Stimulated activated CD8-positive, alpha-beta memory T cell treated with anti-CD3 and anti-CD28 coated beads, Interleukin-12 subunit alpha, Interleukin-12 subunit beta, amount 100 ng/mL, for 24 hours (primary cell): ENCODE measurements around the gene CACNA1D.
"Not testable (repeated sequence)": the region's sequence is repeated elsewhere in the genome, so short reads cannot be mapped to it uniquely, and the experiment has no call there.

Experiments used
- DNase-seq: peaks from one replicate; pipeline ENCODE4 v3.0.0-alpha.2; 2020; ENCODE audit errors: extremely low read depth

CACNA1D gene

GRCh38 chr3:53614307-53614706 lies 119.9 kb downstream of the CACNA1D start:
- no peak for DNase-seq

GRCh38 chr3:53616321-53616720 lies 121.9 kb downstream of the CACNA1D start:
- no peak for DNase-seq

GRCh38 chr3:53616971-53617892 lies 122.8 kb downstream of the CACNA1D start:
- DNase-seq: no peak

- no peak for DNase-seq
Measured at GRCh38 chr3:53617893-53618523, 123.6 kb downstream of the CACNA1D start.

- DNase-seq: no peak
Measured at GRCh38 chr3:53618524-53618906, 124.1 kb downstream of the CACNA1D start.

- DNase-seq: no peak
Measured at GRCh38 chr3:53618936-53619335, 124.5 kb downstream of the CACNA1D start.

GRCh38 chr3:53624061-53624857 lies 129.8 kb downstream of the CACNA1D start:
- DNase-seq: no peak

GRCh38 chr3:53626876-53627275 lies 132.5 kb downstream of the CACNA1D start:
- DNase-seq: no peak

- DNase-seq: no peak
Measured at GRCh38 chr3:53628536-53629401, 134.4 kb downstream of the CACNA1D start.

- DNase-seq: no peak
Measured at GRCh38 chr3:53629402-53629723, 135.0 kb downstream of the CACNA1D start.

GRCh38 chr3:53630547-53630946 lies 136.1 kb downstream of the CACNA1D start:
- no peak for DNase-seq

GRCh38 chr3:53633197-53633787 lies 138.9 kb downstream of the CACNA1D start:
- no peak for DNase-seq

- DNase-seq: no peak
Measured at GRCh38 chr3:53635041-53635440, 140.6 kb downstream of the CACNA1D start.

- not testable (repeated sequence) for DNase-seq
Measured at GRCh38 chr3:53638806-53639205, 144.4 kb downstream of the CACNA1D start.

GRCh38 chr3:53641397-53641796 lies 147.0 kb downstream of the CACNA1D start:
- DNase-seq: no peak

GRCh38 chr3:53642211-53642610 lies 147.8 kb downstream of the CACNA1D start:
- DNase-seq: no peak

- no peak for DNase-seq
Measured at GRCh38 chr3:53643757-53644156, 149.3 kb downstream of the CACNA1D start.

GRCh38 chr3:53645754-53646153 lies 151.3 kb downstream of the CACNA1D start:
- no peak for DNase-seq

GRCh38 chr3:53646723-53647122 lies 152.3 kb downstream of the CACNA1D start:
- no peak for DNase-seq

GRCh38 chr3:53649816-53650215 lies 155.4 kb downstream of the CACNA1D start:
- no peak for DNase-seq

- no peak for DNase-seq
Measured at GRCh38 chr3:53650424-53650823, 156.0 kb downstream of the CACNA1D start.
